GM23338 (cell line): ENCODE data around the gene DNAJA3. TPM values are rescaled to one million over a fixed set of nuclear protein-coding genes. Genes with fewer than 3 reads are reported as not detected.
A peak's percentile ranks its signal among the peaks of the same experiment; 100 is the strongest.

Source experiments
- ATAC-seq: fragments of 200-7000 bp; cut with Tn5 transposase; 3 replicates; pipeline ENCODE4 v1.9.1; 2020
- DNase-seq: peaks from one replicate; pipeline ENCODE4 v3.0.0-alpha.2; 2015; ENCODE audit warnings: low spot score
- H2AFZ ChIP-seq: fragments of 200-600 bp; sonication (generic); 2 replicates; pipeline ENCODE4 v1.8.0; 2016; ENCODE audit warnings: antibody characterized with exemption, mild to moderate bottlenecking, moderate library complexity
- H3F3A ChIP-seq: fragments of 200-600 bp; sonication (generic); replicated peaks from 2 replicates; pipeline ENCODE4 v1.8.0; 2017; ENCODE audit warnings: antibody characterized with exemption, mixed run types, low read depth
- H3K27ac ChIP-seq: fragments of 200-600 bp; sonication (generic); 2 replicates; pipeline ENCODE4 v1.6.1; 2016; ENCODE audit warnings: low read depth
- H3K27me3 ChIP-seq: fragments of 200-600 bp; sonication (generic); 2 replicates; pipeline ENCODE4 v1.8.0; 2016; ENCODE audit warnings: mild to moderate bottlenecking, mixed run types, moderate library complexity; ENCODE audit not compliant: insufficient read depth
- H3K36me3 ChIP-seq: fragments of 200-600 bp; sonication (generic); 2 replicates; pipeline ENCODE4 v1.8.0; 2016; ENCODE audit warnings: mild to moderate bottlenecking; ENCODE audit not compliant: insufficient read depth
- H3K4me1 ChIP-seq: fragments of 200-600 bp; sonication (generic); 2 replicates; pipeline ENCODE4 v1.8.0; 2016; ENCODE audit warnings: mild to moderate bottlenecking, moderate library complexity; ENCODE audit not compliant: insufficient read depth
- H3K4me2 ChIP-seq: fragments of 200-600 bp; sonication (generic); 2 replicates; pipeline ENCODE4 v1.7.1; 2017; ENCODE audit warnings: mixed run types
- H3K4me3 ChIP-seq: fragments of 200-600 bp; sonication (generic); 2 replicates; pipeline ENCODE4 v1.6.1; 2016; ENCODE audit warnings: mixed run types
- H3K79me2 ChIP-seq: fragments of 200-600 bp; sonication (generic); replicated peaks from 2 replicates; pipeline ENCODE4 v1.8.0; 2017; ENCODE audit warnings: mild to moderate bottlenecking; ENCODE audit not compliant: insufficient read depth
- H3K9me2 ChIP-seq: fragments of 200-600 bp; sonication (generic); 2 replicates; pipeline ENCODE4 v1.8.0; 2017; ENCODE audit not compliant: insufficient read depth
- H4K20me1 ChIP-seq: fragments of 200-600 bp; sonication (generic); replicated peaks from 2 replicates; pipeline ENCODE4 v1.8.0; 2017; ENCODE audit warnings: mild to moderate bottlenecking; ENCODE audit not compliant: insufficient read depth
- H3K27ac Mint-ChIP-seq: 2 replicates; pipeline ENCODE4 v1.8.0; 2020; ENCODE audit warnings: inconsistent platforms, mild to moderate bottlenecking, moderate library complexity, mixed read lengths
- H3K27me3 Mint-ChIP-seq: 3 replicates; pipeline ENCODE4 v1.8.0; 2022; ENCODE audit warnings: low read depth, mild to moderate bottlenecking, moderate library complexity, mixed read lengths, inconsistent platforms; ENCODE audit not compliant: insufficient read depth, poor library complexity
- H3K36me3 Mint-ChIP-seq: 3 replicates; pipeline ENCODE4 v1.8.0; 2021; ENCODE audit warnings: low read depth, mild to moderate bottlenecking, inconsistent platforms, moderate library complexity, mixed read lengths
- H3K4me1 Mint-ChIP-seq: 3 replicates; pipeline ENCODE4 v1.8.0; 2020; ENCODE audit warnings: mild to moderate bottlenecking, inconsistent platforms, mixed read lengths
- H3K4me3 Mint-ChIP-seq: 3 replicates; pipeline ENCODE4 v1.8.0; 2021; ENCODE audit warnings: moderate library complexity, mild to moderate bottlenecking, inconsistent platforms, mixed read lengths
- H3K9me3 Mint-ChIP-seq: 3 replicates; pipeline ENCODE4 v1.8.0; 2020; ENCODE audit warnings: moderate library complexity, mild to moderate bottlenecking, inconsistent platforms, mixed read lengths
- CREB1 ChIP-seq: fragments of 250-450 bp; sonication (Bioruptor Pico); IDR thresholded peaks from 2 replicates; pipeline ENCODE4 v1.5.0; 2020; ENCODE audit warnings: low read depth, mild to moderate bottlenecking, moderate library complexity
- EZH2 ChIP-seq: fragments of 200-600 bp; sonication (generic); IDR thresholded peaks from one replicate; pipeline ENCODE4 v1.8.0; 2017; ENCODE audit warnings: antibody characterized with exemption, mild to moderate bottlenecking, low read depth; ENCODE audit not compliant: unreplicated experiment
- EZH2phosphoT487 ChIP-seq: fragments of 200-600 bp; sonication (generic); IDR thresholded peaks from one replicate; pipeline ENCODE4 v1.8.1; 2018; ENCODE audit warnings: antibody characterized with exemption; ENCODE audit not compliant: unreplicated experiment
- JUNB ChIP-seq: IDR thresholded peaks from one replicate; pipeline ENCODE4 v1.6.1; 2016; ENCODE audit warnings: antibody characterized with exemption; ENCODE audit not compliant: unreplicated experiment
- NANOG ChIP-seq: IDR thresholded peaks from 2 replicates; pipeline ENCODE4 v1.6.1; 2016; ENCODE audit warnings: antibody characterized with exemption, borderline replicate concordance
- POLR2AphosphoS5 ChIP-seq: IDR thresholded peaks from 2 replicates; pipeline ENCODE4 v1.6.1; 2016; ENCODE audit warnings: antibody characterized with exemption, low read depth
- STAT1 ChIP-seq: IDR thresholded peaks from one replicate; pipeline ENCODE4 v1.6.1; 2016; ENCODE audit warnings: antibody characterized with exemption; ENCODE audit not compliant: unreplicated experiment
- ZNF114 ChIP-seq: fragments of 250-450 bp; sonication (Bioruptor Pico); IDR thresholded peaks from 2 replicates; pipeline ENCODE4 v1.5.0; 2020; ENCODE audit warnings: mild to moderate bottlenecking, moderate library complexity
- ZNF331 ChIP-seq: fragments of 250-450 bp; sonication (Bioruptor Pico); IDR thresholded peaks from 2 replicates; pipeline ENCODE4 v1.5.0; 2020; ENCODE audit warnings: low read depth, mild to moderate bottlenecking, moderate library complexity
- polyA plus RNA-seq: library from polyadenylated mRNA; unstranded; fragments of >200 nt; fragmentation: Nextera tagmentation; extraction: Ambion mirVana; gene quantifications from 2 replicates; pipeline ENCODE4 v1.2.1, GENCODE V29; 2016
- total RNA-seq: library from RNA; depleted of rRNA; stranded (reverse); fragments of >200 nt; shearing (Covaris generic); gene quantifications from 2 replicates; pipeline ENCODE4 v1.2.3, GENCODE V29; 2014
- TF ChIP-seq, protein P1 (sequence below): IDR thresholded peaks from one replicate; pipeline ENCODE4 v1.6.1; 2018; ENCODE audit warnings: antibody characterized with exemption; ENCODE audit not compliant: unreplicated experiment
- TF ChIP-seq, protein P2 (sequence below): IDR thresholded peaks from 2 replicates; pipeline ENCODE4 v1.6.1; 2016; ENCODE audit warnings: antibody characterized with exemption

The DNAJA3 gene
- total and polyA plus RNA-seq, 2 experiments from 2014 or later: 56.3 to 75.5 TPM

DNA sequence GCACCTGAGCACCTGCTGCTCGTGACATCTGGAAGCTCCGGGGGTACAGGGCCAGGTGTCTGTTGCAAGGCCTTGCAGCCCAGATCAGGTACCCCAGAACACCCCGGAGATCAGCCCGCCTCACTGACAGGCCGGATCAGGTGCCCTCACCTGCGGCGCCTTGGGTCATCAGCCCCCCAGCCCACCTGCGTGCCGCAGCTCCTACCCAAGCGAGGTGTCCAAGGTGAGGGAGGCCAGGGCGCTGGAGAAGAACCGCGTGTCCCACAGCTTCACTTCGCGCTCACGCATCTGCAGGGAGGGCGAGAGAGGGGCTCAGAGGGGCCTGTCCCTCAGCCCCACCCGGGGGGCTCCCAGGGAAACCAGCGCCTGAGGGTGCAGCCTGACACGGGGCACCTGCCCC, 37.9 kb upstream of the DNAJA3 start:
- Mint-ChIP-seq H3K27ac (no peak overlapping the region), H3K4me1 (peaks cover 36% of the 10 kb centered on the region), H3K9me3 (no peaks in the 10 kb centered on the region), H3K4me3 (no peak overlapping the region), H3K27me3 (peaks cover 14% of the 10 kb centered on the region), H3K36me3 (no peaks in the 10 kb centered on the region; the same call in 2 of the 3 replicates)
- peaks cover 31% of the 10 kb centered on the region for H3K4me1 ChIP-seq
- no peak overlapping the region for H3K4me3 ChIP-seq
- H3K27ac ChIP-seq: no peak overlapping the region
- ATAC-seq (no peak), DNase-seq (no peak)
- no peak overlapping the region for H3K4me2 ChIP-seq
- H3K27me3 ChIP-seq: no peaks in the 10 kb centered on the region
- H3K79me2 ChIP-seq: no peaks in the 10 kb centered on the region
- TF ChIP-seq JUNB (no peak), POLR2AphosphoS5 (no peak), CREB1 (CRISPR knock-in tag) (no peak), NANOG (no peak), EZH2 (no peak), ZNF331 (CRISPR knock-in tag) (no peak), STAT1 (no peak), ZNF114 (no peak)
- TF ChIP-seq, protein P1, sequence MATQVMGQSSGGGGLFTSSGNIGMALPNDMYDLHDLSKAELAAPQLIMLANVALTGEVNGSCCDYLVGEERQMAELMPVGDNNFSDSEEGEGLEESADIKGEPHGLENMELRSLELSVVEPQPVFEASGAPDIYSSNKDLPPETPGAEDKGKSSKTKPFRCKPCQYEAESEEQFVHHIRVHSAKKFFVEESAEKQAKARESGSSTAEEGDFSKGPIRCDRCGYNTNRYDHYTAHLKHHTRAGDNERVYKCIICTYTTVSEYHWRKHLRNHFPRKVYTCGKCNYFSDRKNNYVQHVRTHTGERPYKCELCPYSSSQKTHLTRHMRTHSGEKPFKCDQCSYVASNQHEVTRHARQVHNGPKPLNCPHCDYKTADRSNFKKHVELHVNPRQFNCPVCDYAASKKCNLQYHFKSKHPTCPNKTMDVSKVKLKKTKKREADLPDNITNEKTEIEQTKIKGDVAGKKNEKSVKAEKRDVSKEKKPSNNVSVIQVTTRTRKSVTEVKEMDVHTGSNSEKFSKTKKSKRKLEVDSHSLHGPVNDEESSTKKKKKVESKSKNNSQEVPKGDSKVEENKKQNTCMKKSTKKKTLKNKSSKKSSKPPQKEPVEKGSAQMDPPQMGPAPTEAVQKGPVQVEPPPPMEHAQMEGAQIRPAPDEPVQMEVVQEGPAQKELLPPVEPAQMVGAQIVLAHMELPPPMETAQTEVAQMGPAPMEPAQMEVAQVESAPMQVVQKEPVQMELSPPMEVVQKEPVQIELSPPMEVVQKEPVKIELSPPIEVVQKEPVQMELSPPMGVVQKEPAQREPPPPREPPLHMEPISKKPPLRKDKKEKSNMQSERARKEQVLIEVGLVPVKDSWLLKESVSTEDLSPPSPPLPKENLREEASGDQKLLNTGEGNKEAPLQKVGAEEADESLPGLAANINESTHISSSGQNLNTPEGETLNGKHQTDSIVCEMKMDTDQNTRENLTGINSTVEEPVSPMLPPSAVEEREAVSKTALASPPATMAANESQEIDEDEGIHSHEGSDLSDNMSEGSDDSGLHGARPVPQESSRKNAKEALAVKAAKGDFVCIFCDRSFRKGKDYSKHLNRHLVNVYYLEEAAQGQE: no peak
- TF ChIP-seq, protein P2, sequence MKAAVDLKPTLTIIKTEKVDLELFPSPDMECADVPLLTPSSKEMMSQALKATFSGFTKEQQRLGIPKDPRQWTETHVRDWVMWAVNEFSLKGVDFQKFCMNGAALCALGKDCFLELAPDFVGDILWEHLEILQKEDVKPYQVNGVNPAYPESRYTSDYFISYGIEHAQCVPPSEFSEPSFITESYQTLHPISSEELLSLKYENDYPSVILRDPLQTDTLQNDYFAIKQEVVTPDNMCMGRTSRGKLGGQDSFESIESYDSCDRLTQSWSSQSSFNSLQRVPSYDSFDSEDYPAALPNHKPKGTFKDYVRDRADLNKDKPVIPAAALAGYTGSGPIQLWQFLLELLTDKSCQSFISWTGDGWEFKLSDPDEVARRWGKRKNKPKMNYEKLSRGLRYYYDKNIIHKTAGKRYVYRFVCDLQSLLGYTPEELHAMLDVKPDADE: no peak
- H4K20me1 ChIP-seq: no peaks in the 10 kb centered on the region
- no peaks in the 10 kb centered on the region for H3K9me2 ChIP-seq
- no peaks in the 10 kb centered on the region for H3K36me3 ChIP-seq
- H2AFZ ChIP-seq: no peak overlapping the region
- H3F3A ChIP-seq: peaks cover 27% of the 10 kb centered on the region

- Mint-ChIP-seq H3K4me3 (no peak overlapping the region), H3K27ac (peak overlapping the region; percentile 78; the same call in 1 of the 2 replicates), H3K9me3 (no peaks in the 10 kb centered on the region), H3K4me1 (peaks cover 40% of the 10 kb centered on the region), H3K27me3 (peaks cover 16% of the 10 kb centered on the region), H3K36me3 (no peaks in the 10 kb centered on the region; the same call in 2 of the 3 replicates)
- Histone ChIP-seq H3K27me3 (no peaks in the 10 kb centered on the region), H3K79me2 (no peaks in the 10 kb centered on the region), H3K4me1 (peaks cover 38% of the 10 kb centered on the region), H4K20me1 (no peaks in the 10 kb centered on the region), H3K9me2 (no peaks in the 10 kb centered on the region), H3K4me2 (no peak overlapping the region), H3K36me3 (no peaks in the 10 kb centered on the region), H3K27ac (peak overlapping the region; percentile 78), H2AFZ (no peak overlapping the region), H3F3A (peaks cover 32% of the 10 kb centered on the region), H3K4me3 (no peak overlapping the region)
- DNase-seq (peak; percentile 45), ATAC-seq (no peak)
- TF ChIP-seq EZH2phosphoT487: no peak
- no peak for TF ChIP-seq EZH2
Measured at GRCh38 chr16:4388271-4389021, 37.2 kb upstream of the DNAJA3 start.
